Sigmoid colon (tissue), 7 donors: Measurements from ENCODE around the gene IGF2BP3. TPM values are rescaled to one million over a fixed set of nuclear protein-coding genes. Genes with fewer than 3 reads are reported as not detected.
"Not testable (repeated sequence)": the region's sequence is repeated elsewhere in the genome, so short reads cannot be mapped to it uniquely, and the experiment has no call there.

Source experiments
- DNase-seq: peaks from one replicate; pipeline ENCODE4 v3.0.0-alpha.2; 2019
- H3K27ac ChIP-seq, 4 donors: fragments of 200-600 bp; sonication (generic); one replicate each; pipeline ENCODE4 v1.5.1; 2016 to 2019; ENCODE audit warnings: mild to moderate bottlenecking in 1 of 4
- H3K27me3 ChIP-seq, 3 donors: fragments of 200-600 bp; sonication (generic); one replicate each; pipeline ENCODE4 v1.5.1; 2019; ENCODE audit warnings: mild to moderate bottlenecking in 1 of 3
- H3K36me3 ChIP-seq, 4 donors: fragments of 200-600 bp; sonication (generic); one replicate each; pipeline ENCODE4 v1.5.1; 2016 to 2019
- H3K4me1 ChIP-seq, 4 donors: fragments of 200-600 bp; sonication (generic); one replicate each; pipeline ENCODE4 v1.5.1; 2017 to 2019
- H3K4me3 ChIP-seq, 4 donors: fragments of 200-600 bp; sonication (generic); one replicate each; pipeline ENCODE4 v1.5.1; 2017 to 2019; ENCODE audit warnings: mild to moderate bottlenecking in 2 of 4, moderate library complexity in 1 of 4
- H3K9me3 ChIP-seq, 4 donors: fragments of 200-600 bp in 3 of 4; sonication (generic) in 3 of 4; one replicate each; pipeline versions ENCODE4 v1.5.1 to v1.6.1; 2013 to 2019
- EP300 ChIP-seq, 4 donors: sonication (generic); formaldehyde crosslinking; IDR thresholded peaks; one replicate each; pipeline ENCODE4 v1.6.1; 2017; ENCODE audit warnings: antibody characterized with exemption in 4 of 4
- POLR2A ChIP-seq, 2 donors: fragments of 450-650 bp; IDR thresholded peaks; one replicate each; pipeline ENCODE4 v1.6.1; 2016; ENCODE audit warnings: antibody characterized with exemption in 2 of 2, mild to moderate bottlenecking in 2 of 2, moderate library complexity in 2 of 2
- POLR2AphosphoS5 ChIP-seq, 4 donors: sonication (generic); formaldehyde crosslinking; IDR thresholded peaks; one replicate each; pipeline ENCODE4 v1.6.1; 2017; ENCODE audit warnings: antibody characterized with exemption in 4 of 4
- WGBS, 2 donors: extraction: QIAGEN DNeasy Blood & Tissue Kit; methylation state at CpG; one replicate each; pipeline ENCODE4 v1.1.7; 2013; 5-methylcytosine and 5-hydroxymethylcytosine counted together
- intact Hi-C: fragments of 100-400 bp; cut with DNase I; formaldehyde crosslinking; loops from one replicate; pipeline ENCODE4 v1.15.1; 2023
- polyA plus RNA-seq, 3 donors: library from polyadenylated mRNA; stranded (reverse); fragments of 200-250 nt; gene quantifications; one replicate each; pipeline ENCODE4 v1.2.3, GENCODE V29; 2013
- total RNA-seq, 4 donors: library from RNA; depleted of rRNA; stranded (reverse); fragments of >200 nt; gene quantifications; one replicate each; pipeline ENCODE4 v1.1.0, GENCODE V29; 2016
- TF ChIP-seq, protein P1 (sequence below), 4 experiments: fragments of 450-650 bp in 3 of 4; fragments of 200-600 bp in 1 of 4; IDR thresholded peaks; one replicate each; pipeline ENCODE4 v1.5.1; 2016 to 2019; ENCODE audit warnings: antibody characterized with exemption in 4 of 4, mild to moderate bottlenecking in 3 of 4, moderate library complexity in 2 of 4
- donor health status: healthy with polysubstance abuse.
- donor health status: Bipolar disorder and iron deficiency.
- donor health status: healthy.

Gene IGF2BP3
- total and polyA plus RNA-seq, 7 donors: under 0.01 to 1.9 (median 1.2) TPM; not detected in 2

DNA sequence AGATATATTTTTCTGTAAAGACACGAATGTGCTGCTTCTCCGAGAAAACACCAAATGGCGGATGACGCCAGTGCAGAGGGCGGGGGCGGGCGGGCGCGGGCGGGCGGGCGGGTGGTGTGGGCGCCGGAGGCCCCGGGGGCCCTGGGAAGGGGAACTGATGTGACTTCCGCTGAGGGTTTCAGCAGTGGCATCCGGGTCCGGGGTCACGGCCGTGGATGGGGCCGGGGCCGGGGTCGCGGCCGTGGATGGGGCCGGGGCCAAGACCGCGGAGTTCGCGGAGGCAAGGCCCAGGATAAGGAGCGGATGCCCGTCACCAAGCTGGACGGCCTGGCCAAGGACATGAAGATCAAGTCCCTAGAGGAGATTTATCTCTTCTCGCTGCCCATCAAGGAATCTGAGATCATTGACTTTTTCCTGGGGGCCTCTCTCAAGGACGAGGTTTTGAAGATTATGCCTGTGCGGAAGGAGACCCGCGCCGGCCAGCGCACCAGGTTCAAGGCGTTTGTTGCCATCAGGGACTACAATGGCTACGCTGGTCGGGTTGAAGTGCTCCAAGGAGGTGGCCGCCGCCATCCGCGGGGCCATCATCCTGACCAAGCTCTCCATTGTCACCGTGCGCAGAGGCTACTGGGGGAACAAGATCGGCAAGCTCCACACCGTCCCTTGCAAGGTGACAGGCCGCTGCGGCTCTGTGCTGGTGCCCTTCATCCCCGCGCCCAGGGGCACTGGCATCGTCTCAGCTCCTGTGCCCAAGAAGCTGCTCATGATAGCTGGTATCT is 20.3 kb upstream of the IGF2BP3 start:
- Histone ChIP-seq H3K27me3 (no peaks in the 10 kb centered on the region), H3K36me3 (no peaks in the 10 kb centered on the region), H3K9me3 (no peaks in the 10 kb centered on the region), H3K4me1 (peaks cover 0 to 4% (median 0%) of the 10 kb centered on the region in 4 donors), H3K4me3 (peak overlapping the region; percentile 40 to 60 (median 56)), H3K27ac (peak overlapping the region; percentile 48 to 64 (median 53))
- TF ChIP-seq POLR2AphosphoS5 (IDR thresholded peaks at IDR 0.05): peak in 3 of 4 donors; percentile 30 to 48 (median 33)
- TF ChIP-seq EP300 (IDR thresholded peaks at IDR 0.05): no peak
- 54 to 56% methylated on average over 56 of the region's 56 CpGs for WGBS, 2 donors
- intact Hi-C loops: no loop called here
- DNase-seq: peak; percentile 68

DNA sequence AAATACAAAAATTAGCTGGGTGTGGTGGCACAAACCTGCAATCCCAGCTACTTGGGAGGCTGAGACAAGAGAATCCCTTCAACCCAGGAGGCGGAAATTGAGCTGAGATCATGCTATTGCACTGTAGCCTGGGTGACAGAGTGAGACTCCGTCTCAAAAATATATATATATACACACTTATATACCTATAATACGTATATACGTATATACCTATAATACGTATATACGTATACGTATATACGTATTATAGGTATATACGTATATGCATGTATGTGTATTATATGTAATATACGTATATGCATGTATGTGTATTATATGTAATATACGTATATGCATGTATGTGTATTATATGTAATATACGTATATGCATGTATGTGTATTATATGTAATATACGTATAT is 18.4 kb upstream of the IGF2BP3 start:
- H3K4me3 ChIP-seq, intact Hi-C loops, H3K36me3 ChIP-seq, DNase-seq, H3K4me1 ChIP-seq, H3K27ac ChIP-seq, H3K9me3 ChIP-seq, H3K27me3 ChIP-seq: not testable (repeated sequence)
- 97 to 98% methylated on average over 13 of the region's 13 CpGs for WGBS, 2 donors

DNA sequence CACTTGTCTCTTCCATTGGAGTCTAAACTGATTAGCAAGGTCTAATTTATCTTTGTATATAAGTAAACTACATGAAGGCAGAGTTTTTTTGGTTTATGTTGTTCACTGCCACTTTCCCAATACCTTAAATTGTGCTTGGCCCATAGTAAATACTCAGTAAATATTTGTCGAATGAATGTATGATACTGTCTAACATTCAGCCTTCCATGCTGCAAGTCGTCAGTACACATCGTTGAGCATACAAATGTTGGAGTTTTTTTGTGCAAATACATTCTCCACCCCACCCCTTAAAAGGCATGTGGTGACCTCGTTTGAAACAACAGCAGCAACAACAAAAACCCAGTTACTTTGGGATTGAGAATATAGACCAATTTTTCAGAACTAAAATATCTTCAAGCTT is 17.4 kb upstream of the IGF2BP3 start:
- DNase-seq: no peak
- H3K27ac ChIP-seq: no peak overlapping the region
- H3K36me3 ChIP-seq: no peaks in the 10 kb centered on the region
- H3K4me1 ChIP-seq: peaks cover 0 to 4% (median 0%) of the 10 kb centered on the region in 4 donors
- no peaks in the 10 kb centered on the region for H3K9me3 ChIP-seq
- no peaks in the 10 kb centered on the region for H3K27me3 ChIP-seq
- TF ChIP-seq POLR2AphosphoS5 (IDR thresholded peaks at IDR 0.05) (no peak), POLR2A (IDR thresholded peaks at IDR 0.05) (no peak), EP300 (IDR thresholded peaks at IDR 0.05) (no peak)
- TF ChIP-seq, protein P1, sequence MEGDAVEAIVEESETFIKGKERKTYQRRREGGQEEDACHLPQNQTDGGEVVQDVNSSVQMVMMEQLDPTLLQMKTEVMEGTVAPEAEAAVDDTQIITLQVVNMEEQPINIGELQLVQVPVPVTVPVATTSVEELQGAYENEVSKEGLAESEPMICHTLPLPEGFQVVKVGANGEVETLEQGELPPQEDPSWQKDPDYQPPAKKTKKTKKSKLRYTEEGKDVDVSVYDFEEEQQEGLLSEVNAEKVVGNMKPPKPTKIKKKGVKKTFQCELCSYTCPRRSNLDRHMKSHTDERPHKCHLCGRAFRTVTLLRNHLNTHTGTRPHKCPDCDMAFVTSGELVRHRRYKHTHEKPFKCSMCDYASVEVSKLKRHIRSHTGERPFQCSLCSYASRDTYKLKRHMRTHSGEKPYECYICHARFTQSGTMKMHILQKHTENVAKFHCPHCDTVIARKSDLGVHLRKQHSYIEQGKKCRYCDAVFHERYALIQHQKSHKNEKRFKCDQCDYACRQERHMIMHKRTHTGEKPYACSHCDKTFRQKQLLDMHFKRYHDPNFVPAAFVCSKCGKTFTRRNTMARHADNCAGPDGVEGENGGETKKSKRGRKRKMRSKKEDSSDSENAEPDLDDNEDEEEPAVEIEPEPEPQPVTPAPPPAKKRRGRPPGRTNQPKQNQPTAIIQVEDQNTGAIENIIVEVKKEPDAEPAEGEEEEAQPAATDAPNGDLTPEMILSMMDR (IDR thresholded peaks at IDR 0.05): no peak
- intact Hi-C loops: no loop called here
- no peak overlapping the region for H3K4me3 ChIP-seq
- 32 to 55% methylated on average over 4 of the region's 4 CpGs for WGBS, 2 donors

DNA sequence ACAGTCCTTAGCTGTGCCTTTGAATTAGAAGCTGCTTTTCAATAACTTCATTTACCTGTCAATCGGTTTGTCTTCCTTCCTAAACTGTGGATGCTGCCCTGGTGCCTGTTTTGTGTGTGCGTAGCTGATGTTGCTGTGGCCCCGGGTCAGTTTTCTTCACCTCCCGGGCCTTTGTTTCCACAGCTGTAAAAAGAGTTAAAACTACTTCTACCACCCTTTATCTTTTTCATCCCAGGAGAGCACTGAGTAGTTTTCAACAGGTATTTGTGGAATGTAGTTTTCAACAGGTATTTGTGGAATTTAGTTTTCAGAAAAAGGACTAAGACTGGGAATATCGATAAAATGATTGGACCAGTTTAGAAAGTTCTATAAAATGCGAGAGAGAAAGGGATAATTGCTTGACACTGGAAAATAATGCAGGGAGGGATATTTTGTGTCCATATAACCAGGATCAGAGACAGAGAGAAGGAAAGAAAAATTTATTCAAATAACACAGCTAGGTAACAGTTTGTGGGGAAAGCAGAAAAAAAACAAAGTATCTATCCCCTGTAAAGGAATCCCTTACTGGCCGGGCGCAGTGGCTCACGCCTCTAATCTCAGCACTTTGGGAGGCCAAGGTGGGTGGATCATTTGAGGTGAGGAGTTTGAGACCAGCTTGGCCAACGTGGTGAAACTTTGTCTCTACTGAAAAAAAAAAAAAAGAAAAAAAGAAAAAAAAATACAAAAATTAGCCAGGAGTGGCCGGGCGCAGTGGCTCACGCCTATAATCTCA is 15.9 kb upstream of the IGF2BP3 start:
- Histone ChIP-seq H3K4me3 (no peak overlapping the region), H3K36me3 (no peaks in the 10 kb centered on the region), H3K27me3 (no peaks in the 10 kb centered on the region), H3K27ac (no peak overlapping the region), H3K9me3 (no peaks in the 10 kb centered on the region), H3K4me1 (peaks cover 0 to 4% (median 0%) of the 10 kb centered on the region in 4 donors)
- intact Hi-C loops: no loop called here
- TF ChIP-seq POLR2A (IDR thresholded peaks at IDR 0.05) (no peak), EP300 (IDR thresholded peaks at IDR 0.05) (no peak), POLR2AphosphoS5 (IDR thresholded peaks at IDR 0.05) (no peak)
- TF ChIP-seq, protein P1 (IDR thresholded peaks at IDR 0.05): no peak
- WGBS, 2 donors: 81 to 87% methylated on average over 13 of the region's 13 CpGs
- no peak for DNase-seq

DNA sequence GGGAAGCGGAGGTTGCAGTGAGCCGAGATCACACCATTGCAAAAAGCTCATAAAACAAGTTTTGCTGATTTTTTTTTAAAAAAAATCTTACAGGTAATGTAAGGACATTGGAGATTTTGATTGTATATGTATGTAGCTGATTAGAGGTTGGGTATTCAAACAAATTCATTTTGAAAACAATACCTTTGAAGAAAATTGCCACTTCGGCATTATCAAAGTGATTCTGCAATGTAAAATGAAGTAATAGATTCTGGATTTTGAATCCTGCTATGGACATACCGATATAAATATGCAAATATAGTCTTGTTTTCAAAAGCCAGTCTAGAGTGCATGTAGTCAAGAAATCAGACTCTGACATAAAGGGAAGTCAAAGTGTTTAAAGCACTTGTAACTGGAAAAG is 12.4 kb upstream of the IGF2BP3 start:
- Histone ChIP-seq H3K4me1 (no peaks in the 10 kb centered on the region), H3K36me3 (no peaks in the 10 kb centered on the region), H3K27ac (no peak overlapping the region), H3K27me3 (peaks cover 0 to 28% (median 25%) of the 10 kb centered on the region in 3 donors), H3K4me3 (no peak overlapping the region), H3K9me3 (no peaks in the 10 kb centered on the region)
- WGBS, 2 donors: 84 to 94% methylated on average over 4 of the region's 4 CpGs
- intact Hi-C loops: no loop called here
- DNase-seq: no peak
- TF ChIP-seq, protein P1 (IDR thresholded peaks at IDR 0.05): no peak
- TF ChIP-seq EP300 (IDR thresholded peaks at IDR 0.05) (no peak), POLR2AphosphoS5 (IDR thresholded peaks at IDR 0.05) (no peak), POLR2A (IDR thresholded peaks at IDR 0.05) (no peak)
